Neural crest cell (in vitro differentiated cells): ENCODE results near the gene IPCEF1. TPM values are rescaled to one million over a fixed set of nuclear protein-coding genes. Genes with fewer than 3 reads are reported as not detected.

Experiments used
- DNase-seq: peaks from one replicate; pipeline ENCODE4 v3.0.0; 2021; ENCODE audit warnings: low read depth, mixed read lengths, low spot score
- H3K27ac Mint-ChIP-seq: one replicate; pipeline ENCODE4 v1.8.0; 2021; ENCODE audit warnings: mild to moderate bottlenecking, mixed read lengths; ENCODE audit not compliant: unreplicated experiment
- H3K27me3 Mint-ChIP-seq: 2 replicates; pipeline ENCODE4 v1.8.0; 2021; ENCODE audit warnings: low read depth, mild to moderate bottlenecking, mixed read lengths
- H3K36me3 Mint-ChIP-seq: 2 replicates; pipeline ENCODE4 v1.8.0; 2021; ENCODE audit warnings: low read depth, mild to moderate bottlenecking, mixed read lengths
- H3K4me1 Mint-ChIP-seq: 2 replicates; pipeline ENCODE4 v1.8.0; 2021; ENCODE audit warnings: mixed read lengths
- H3K4me3 Mint-ChIP-seq: one replicate; pipeline ENCODE4 v1.8.0; 2021; ENCODE audit warnings: mild to moderate bottlenecking, mixed read lengths
- H3K9me3 Mint-ChIP-seq: 2 replicates; pipeline ENCODE4 v1.8.0; 2021; ENCODE audit warnings: mixed read lengths
- total RNA-seq: library from RNA; stranded (reverse); gene quantifications from 2 replicates; pipeline ENCODE4 v1.2.1, GENCODE V29; 2021
- TF ChIP-seq, protein P1 (sequence below): fragments of 200-600 bp; sonication (generic); conservative IDR thresholded peaks from 2 replicates; pipeline ENCODE4 v1.5.0; 2021; ENCODE audit warnings: antibody characterized with exemption, mild to moderate bottlenecking

IPCEF1 gene
- total RNA-seq, 1 donor from 2014 or later = 0.28 TPM

DNA sequence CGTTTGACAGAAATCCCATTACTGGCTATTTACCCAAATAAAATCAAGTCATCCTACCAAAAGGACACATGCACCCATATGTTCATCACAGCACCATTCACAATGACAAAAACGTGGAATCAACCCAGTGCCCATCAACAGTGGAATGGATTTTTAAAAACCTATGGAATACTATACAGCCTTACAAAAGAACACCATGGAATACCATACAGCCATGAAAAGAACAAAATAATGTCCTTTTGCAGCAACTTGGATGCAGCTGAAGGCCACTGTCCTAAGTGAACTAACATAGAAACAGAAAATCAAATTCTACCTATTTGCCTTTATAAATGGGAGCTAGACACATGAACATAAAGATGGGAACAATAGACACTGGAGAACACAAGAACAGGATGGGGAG lies 17.4 kb upstream of the IPCEF1 start:
- DNase-seq = no peak
- Mint-ChIP-seq H3K4me3 (no peak overlapping the region), H3K4me1 (peaks cover 10% of the 10 kb centered on the region), H3K27me3 (no peaks in the 10 kb centered on the region), H3K9me3 (no peaks in the 10 kb centered on the region), H3K27ac (no peak overlapping the region), H3K36me3 (no peaks in the 10 kb centered on the region)
- TF ChIP-seq, protein P1, sequence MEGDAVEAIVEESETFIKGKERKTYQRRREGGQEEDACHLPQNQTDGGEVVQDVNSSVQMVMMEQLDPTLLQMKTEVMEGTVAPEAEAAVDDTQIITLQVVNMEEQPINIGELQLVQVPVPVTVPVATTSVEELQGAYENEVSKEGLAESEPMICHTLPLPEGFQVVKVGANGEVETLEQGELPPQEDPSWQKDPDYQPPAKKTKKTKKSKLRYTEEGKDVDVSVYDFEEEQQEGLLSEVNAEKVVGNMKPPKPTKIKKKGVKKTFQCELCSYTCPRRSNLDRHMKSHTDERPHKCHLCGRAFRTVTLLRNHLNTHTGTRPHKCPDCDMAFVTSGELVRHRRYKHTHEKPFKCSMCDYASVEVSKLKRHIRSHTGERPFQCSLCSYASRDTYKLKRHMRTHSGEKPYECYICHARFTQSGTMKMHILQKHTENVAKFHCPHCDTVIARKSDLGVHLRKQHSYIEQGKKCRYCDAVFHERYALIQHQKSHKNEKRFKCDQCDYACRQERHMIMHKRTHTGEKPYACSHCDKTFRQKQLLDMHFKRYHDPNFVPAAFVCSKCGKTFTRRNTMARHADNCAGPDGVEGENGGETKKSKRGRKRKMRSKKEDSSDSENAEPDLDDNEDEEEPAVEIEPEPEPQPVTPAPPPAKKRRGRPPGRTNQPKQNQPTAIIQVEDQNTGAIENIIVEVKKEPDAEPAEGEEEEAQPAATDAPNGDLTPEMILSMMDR = no peak

- Mint-ChIP-seq H3K9me3 (no peaks in the 10 kb centered on the region), H3K4me3 (no peak overlapping the region), H3K4me1 (peaks cover 5% of the 10 kb centered on the region), H3K27me3 (no peaks in the 10 kb centered on the region), H3K27ac (no peak overlapping the region), H3K36me3 (no peaks in the 10 kb centered on the region)
- TF ChIP-seq, protein P1 = no peak
- no peak for DNase-seq
Measured at GRCh38 chr6:154371281-154371680, 14.7 kb upstream of the IPCEF1 start.

DNA sequence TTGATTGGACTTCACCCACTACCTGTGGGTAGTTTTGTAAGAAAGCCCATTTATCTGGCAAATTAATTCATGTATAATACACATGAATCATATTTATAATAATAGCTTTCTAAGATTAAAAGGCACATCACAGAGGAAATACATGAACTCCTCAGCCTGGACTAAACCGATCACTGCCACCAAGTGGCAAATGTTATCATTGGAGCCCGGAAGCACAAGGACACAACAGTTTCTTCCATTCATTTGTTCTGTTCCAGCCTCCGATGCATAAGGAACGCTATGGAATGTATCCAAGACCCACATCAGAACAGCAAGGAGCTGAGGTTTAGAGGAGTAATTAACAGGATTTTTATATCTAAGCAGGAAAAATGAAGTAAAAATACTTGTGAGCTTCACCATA lies 13.9 kb upstream of the IPCEF1 start:
- no peak for DNase-seq
- TF ChIP-seq, protein P1 = peak; percentile 54

DNA sequence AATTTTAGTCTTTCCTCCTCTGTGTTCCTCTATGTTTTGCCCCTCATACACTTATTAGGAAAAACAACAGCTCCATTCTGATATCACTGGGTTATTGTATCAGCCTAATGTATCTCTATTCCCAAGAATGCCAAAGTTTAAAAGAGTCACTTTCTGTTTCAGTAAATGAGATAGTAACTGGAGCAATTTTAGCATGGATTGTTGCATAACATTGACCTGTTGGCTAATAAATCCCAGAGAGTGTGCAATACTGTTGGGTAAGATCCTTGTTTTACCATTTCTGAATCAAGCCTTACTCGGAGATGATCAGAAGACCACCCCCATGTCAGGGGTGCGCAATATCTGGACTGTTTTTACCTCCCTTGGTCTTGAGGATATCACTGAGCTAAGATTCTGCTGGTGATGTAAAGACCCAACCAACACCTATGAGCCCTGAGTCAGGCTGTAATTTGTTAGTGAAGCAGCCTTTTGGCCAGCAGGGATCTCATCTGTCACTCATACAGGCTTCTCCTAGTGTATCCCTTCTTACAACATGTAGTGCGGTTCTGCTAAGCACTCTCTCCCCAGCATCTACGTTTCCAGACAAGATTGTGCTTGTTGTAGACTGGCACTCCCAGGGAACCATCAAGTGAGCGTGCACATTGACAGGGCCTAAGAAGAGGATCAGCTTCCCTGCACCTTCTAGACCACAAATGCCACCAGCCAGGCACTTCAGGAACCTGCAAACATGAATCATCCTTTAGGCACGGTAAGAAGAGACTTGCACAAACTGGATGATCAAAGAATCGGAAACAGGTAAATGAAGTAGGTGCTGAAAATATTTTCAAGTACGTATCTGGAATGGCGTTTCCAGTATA lies 11.5 kb upstream of the IPCEF1 start:
- Mint-ChIP-seq H3K4me1 (peaks cover 5% of the 10 kb centered on the region), H3K36me3 (no peaks in the 10 kb centered on the region), H3K9me3 (peaks cover 3% of the 10 kb centered on the region), H3K27ac (no peak overlapping the region), H3K4me3 (no peak overlapping the region), H3K27me3 (no peaks in the 10 kb centered on the region)
- DNase-seq = no peak
- TF ChIP-seq, protein P1 = no peak

More for the DNA sequence above, 13.9 kb upstream of the IPCEF1 start:
- H3K36me3 Mint-ChIP-seq = no peaks in the 10 kb centered on the region
- H3K27ac Mint-ChIP-seq = no peak overlapping the region
- no peaks in the 10 kb centered on the region for H3K27me3 Mint-ChIP-seq
- H3K4me1 Mint-ChIP-seq = peaks cover 5% of the 10 kb centered on the region
- H3K9me3 Mint-ChIP-seq = peaks cover 2% of the 10 kb centered on the region
- H3K4me3 Mint-ChIP-seq = no peak overlapping the region

- Mint-ChIP-seq H3K36me3 (no peaks in the 10 kb centered on the region), H3K4me1 (peaks cover 5% of the 10 kb centered on the region)
- TF ChIP-seq, protein P1 = no peak
Measured at GRCh38 chr6:154367336-154367735, 10.7 kb upstream of the IPCEF1 start.

More at GRCh38 chr6:154367336-154367735, 10.7 kb upstream of the IPCEF1 start:
- Mint-ChIP-seq H3K4me3 (no peak overlapping the region), H3K9me3 (peaks cover 3% of the 10 kb centered on the region), H3K27ac (no peak overlapping the region), H3K27me3 (no peaks in the 10 kb centered on the region)
- no peak for DNase-seq
